ENCODE data around the gene CLEC2D.

GRCh38 chr12:9730591-9730990 lies 61.1 kb downstream of the CLEC2D start:
- TF ChIP-seq CTCF (IDR thresholded peaks at IDR 0.05) (no peak), POLR2A (IDR thresholded peaks at IDR 0.05; ENCODE audit: low read depth) (no peak)

Measured in esophagus muscularis mucosa (tissue), 3 donors.